ENCODE data around the gene CALML3.

Gene CALML3

GRCh38 chr10:5553400-5554170 is 28.8 kb downstream of the CALML3 start:
- H3K4me1 ChIP-seq (ENCODE audit: insufficient read depth, low read length, severe bottlenecking): no peaks in the 10 kb centered on the region
- H3K4me3 ChIP-seq (ENCODE audit: low read depth, low read length, poor library complexity, severe bottlenecking): no peak overlapping the region
- H3K27ac ChIP-seq (ENCODE audit: low read depth, low read length, poor library complexity, severe bottlenecking): no peak overlapping the region
- no peaks in the 10 kb centered on the region for H3K9me2 ChIP-seq (ENCODE audit: low read depth, low read length)
- H3K79me2 ChIP-seq (ENCODE audit: insufficient read depth, low read length): no peaks in the 10 kb centered on the region
- H2AFZ ChIP-seq (ENCODE audit: low read length): no peak overlapping the region
- no peaks in the 10 kb centered on the region for H3F3A ChIP-seq (ENCODE audit: insufficient read depth, low read length)
- TF ChIP-seq CTCF (IDR thresholded peaks at IDR 0.05; ENCODE audit: low read length): no peak
- no peak for TF ChIP-seq EZH2 (IDR thresholded peaks at IDR 0.05; ENCODE audit: borderline replicate concordance, low read length)
- H3K9me3 ChIP-seq (ENCODE audit: low read length): no peaks in the 10 kb centered on the region
- H4K20me1 ChIP-seq (ENCODE audit: insufficient read depth, low read length): no peaks in the 10 kb centered on the region
- H3K36me3 ChIP-seq (ENCODE audit: insufficient read depth, low read length): no peaks in the 10 kb centered on the region
- H3K27me3 ChIP-seq (ENCODE audit: insufficient read depth, low read length): 0 out of 2 replicates have a peak, but pooled peaks cover 6% of the 10 kb centered on the region
- no peak overlapping the region for H3K9ac ChIP-seq (ENCODE audit: low read length)
- no peak overlapping the region for H3K4me2 ChIP-seq (ENCODE audit: low read length)

GRCh38 chr10:5555021-5555510 is 30.3 kb downstream of the CALML3 start:
- Histone ChIP-seq H3K36me3 (ENCODE audit: insufficient read depth, low read length) (no peaks in the 10 kb centered on the region), H2AFZ (ENCODE audit: low read length) (no peak overlapping the region), H3F3A (ENCODE audit: insufficient read depth, low read length) (no peaks in the 10 kb centered on the region), H3K9me2 (ENCODE audit: low read depth, low read length) (no peaks in the 10 kb centered on the region), H3K27ac (ENCODE audit: low read depth, low read length, poor library complexity, severe bottlenecking) (no peak overlapping the region), H3K79me2 (ENCODE audit: insufficient read depth, low read length) (no peaks in the 10 kb centered on the region), H3K4me2 (ENCODE audit: low read length) (no peak overlapping the region), H3K4me1 (ENCODE audit: insufficient read depth, low read length, severe bottlenecking) (no peaks in the 10 kb centered on the region), H3K27me3 (ENCODE audit: insufficient read depth, low read length) (0 out of 2 replicates have a peak, but pooled peaks cover 7% of the 10 kb centered on the region), H4K20me1 (ENCODE audit: insufficient read depth, low read length) (no peaks in the 10 kb centered on the region), H3K4me3 (ENCODE audit: low read depth, low read length, poor library complexity, severe bottlenecking) (no peak overlapping the region), H3K9me3 (ENCODE audit: low read length) (no peaks in the 10 kb centered on the region), H3K9ac (ENCODE audit: low read length) (no peak overlapping the region)
- TF ChIP-seq CTCF (IDR thresholded peaks at IDR 0.05; ENCODE audit: low read length): no peak
- no peak for TF ChIP-seq EZH2 (IDR thresholded peaks at IDR 0.05; ENCODE audit: borderline replicate concordance, low read length)

GRCh38 chr10:5555881-5556280 is 31.1 kb downstream of the CALML3 start:
- Histone ChIP-seq H3K27me3 (ENCODE audit: insufficient read depth, low read length) (0 out of 2 replicates have a peak, but pooled peaks cover 7% of the 10 kb centered on the region), H3K4me2 (ENCODE audit: low read length) (no peak overlapping the region), H3K27ac (ENCODE audit: low read depth, low read length, poor library complexity, severe bottlenecking) (no peak overlapping the region), H3K9me2 (ENCODE audit: low read depth, low read length) (no peaks in the 10 kb centered on the region), H3K9ac (ENCODE audit: low read length) (no peak overlapping the region), H3K36me3 (ENCODE audit: insufficient read depth, low read length) (no peaks in the 10 kb centered on the region), H2AFZ (ENCODE audit: low read length) (no peak overlapping the region), H3K4me3 (ENCODE audit: low read depth, low read length, poor library complexity, severe bottlenecking) (no peak overlapping the region), H3K4me1 (ENCODE audit: insufficient read depth, low read length, severe bottlenecking) (no peaks in the 10 kb centered on the region), H4K20me1 (ENCODE audit: insufficient read depth, low read length) (no peaks in the 10 kb centered on the region), H3K9me3 (ENCODE audit: low read length) (no peaks in the 10 kb centered on the region), H3F3A (ENCODE audit: insufficient read depth, low read length) (no peaks in the 10 kb centered on the region), H3K79me2 (ENCODE audit: insufficient read depth, low read length) (no peaks in the 10 kb centered on the region)
- no peak for TF ChIP-seq EZH2 (IDR thresholded peaks at IDR 0.05; ENCODE audit: borderline replicate concordance, low read length)

Measured in OCI-LY1 (cell line).